ENCODE data around the gene ZSCAN2.
A peak's percentile ranks its signal among the peaks of the same experiment; 100 is the strongest.
"Not testable (repeated sequence)": the region's sequence is repeated elsewhere in the genome, so short reads cannot be mapped to it uniquely, and the experiment has no call there.

Gene ZSCAN2

GRCh38 chr15:84600687-84601554, at the start of gene ZSCAN2:
Gene ZSCAN2 (plus strand): TSS chr15:84601009. CDS start chr15:84603928, 2,919 bp downstream.
- peak; percentile 96 for DNase-seq

- not testable (repeated sequence) for DNase-seq
These were observed 49.2 kb upstream of the ZSCAN2 start for GRCh38 chr15:84551624-84552023.

- DNase-seq = no peak
These were observed 47.9 kb upstream of the ZSCAN2 start for GRCh38 chr15:84552896-84553295.

- not testable (repeated sequence) for DNase-seq
These were observed 44.1 kb upstream of the ZSCAN2 start for GRCh38 chr15:84556690-84557089.

GRCh38 chr15:84568021-84568420, 32.8 kb upstream of the ZSCAN2 start:
- not testable (repeated sequence) for DNase-seq

GRCh38 chr15:84570164-84570735, 30.6 kb upstream of the ZSCAN2 start:
- DNase-seq = no peak

- no peak for DNase-seq
These were observed 28.6 kb upstream of the ZSCAN2 start for GRCh38 chr15:84572231-84572630.

- DNase-seq = no peak
These were observed 25.3 kb upstream of the ZSCAN2 start for GRCh38 chr15:84575493-84575892.

- not testable (repeated sequence) for DNase-seq
These were observed 22.9 kb upstream of the ZSCAN2 start for GRCh38 chr15:84577891-84578290.

- not testable (repeated sequence) for DNase-seq
These were observed 21.5 kb upstream of the ZSCAN2 start for GRCh38 chr15:84579261-84579721.

- DNase-seq = not testable (repeated sequence)
These were observed 19.0 kb upstream of the ZSCAN2 start for GRCh38 chr15:84581676-84582428.

- no peak for DNase-seq
These were observed 18.1 kb upstream of the ZSCAN2 start for GRCh38 chr15:84582583-84583157.

- DNase-seq = not testable (repeated sequence)
These were observed 16.9 kb upstream of the ZSCAN2 start for GRCh38 chr15:84583921-84584320.

GRCh38 chr15:84586696-84587095, 14.1 kb upstream of the ZSCAN2 start:
- DNase-seq = no peak

- DNase-seq = peak; percentile 63 to 70
These were observed 12.5 kb upstream of the ZSCAN2 start for GRCh38 chr15:84588053-84588874.

GRCh38 chr15:84590406-84590805, 10.4 kb upstream of the ZSCAN2 start:
- no peak for DNase-seq

- no peak for DNase-seq
These were observed 9.0 kb upstream of the ZSCAN2 start for GRCh38 chr15:84591815-84592214.

- DNase-seq = no peak
These were observed 6.1 kb upstream of the ZSCAN2 start for GRCh38 chr15:84594617-84595290.

GRCh38 chr15:84595660-84596059, 5.1 kb upstream of the ZSCAN2 start:
- no peak for DNase-seq

GRCh38 chr15:84597296-84597695, 3.5 kb upstream of the ZSCAN2 start:
- DNase-seq = no peak

GRCh38 chr15:84598250-84598649, 2.6 kb upstream of the ZSCAN2 start:
- DNase-seq = peak in 1 of 2 donors; percentile 28
